ENCODE results near the gene OR52K1. TPM values are rescaled to one million over a fixed set of nuclear protein-coding genes. Genes with fewer than 3 reads are reported as not detected.

The OR52K1 gene
- total RNA-seq, 1 donor from 2014 or later: not detected

DNA sequence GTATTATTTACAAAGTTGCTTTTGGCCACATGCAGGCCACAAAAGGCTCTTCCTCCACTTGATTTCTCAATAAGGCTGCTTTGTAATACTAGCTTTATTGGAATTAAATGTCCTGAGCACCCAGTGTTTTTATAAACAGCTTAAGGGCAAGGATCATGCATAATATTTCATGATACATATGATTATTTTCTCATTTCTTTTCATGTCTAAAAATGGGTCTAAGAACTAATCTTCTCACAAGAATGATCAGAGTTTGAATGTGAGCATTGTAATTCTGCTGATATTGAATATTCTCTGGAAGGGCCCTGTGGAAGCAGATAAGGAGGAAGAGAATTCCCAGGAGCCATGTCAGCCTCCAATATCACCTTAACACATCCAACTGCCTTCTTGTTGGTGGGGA, 33.5 kb upstream of the OR52K1 start, which contains the start of gene OR52K2:
TSS of gene OR52K2 (plus strand) at position 301 of the 400 bp plus-strand sequence. CDS start at position 346, 45 bp downstream.
- H3K27me3 ChIP-seq (ENCODE audit: low read depth): no peaks in the 10 kb centered on the region
- no peaks in the 10 kb centered on the region for H3K36me3 ChIP-seq
- TF ChIP-seq, protein P1, sequence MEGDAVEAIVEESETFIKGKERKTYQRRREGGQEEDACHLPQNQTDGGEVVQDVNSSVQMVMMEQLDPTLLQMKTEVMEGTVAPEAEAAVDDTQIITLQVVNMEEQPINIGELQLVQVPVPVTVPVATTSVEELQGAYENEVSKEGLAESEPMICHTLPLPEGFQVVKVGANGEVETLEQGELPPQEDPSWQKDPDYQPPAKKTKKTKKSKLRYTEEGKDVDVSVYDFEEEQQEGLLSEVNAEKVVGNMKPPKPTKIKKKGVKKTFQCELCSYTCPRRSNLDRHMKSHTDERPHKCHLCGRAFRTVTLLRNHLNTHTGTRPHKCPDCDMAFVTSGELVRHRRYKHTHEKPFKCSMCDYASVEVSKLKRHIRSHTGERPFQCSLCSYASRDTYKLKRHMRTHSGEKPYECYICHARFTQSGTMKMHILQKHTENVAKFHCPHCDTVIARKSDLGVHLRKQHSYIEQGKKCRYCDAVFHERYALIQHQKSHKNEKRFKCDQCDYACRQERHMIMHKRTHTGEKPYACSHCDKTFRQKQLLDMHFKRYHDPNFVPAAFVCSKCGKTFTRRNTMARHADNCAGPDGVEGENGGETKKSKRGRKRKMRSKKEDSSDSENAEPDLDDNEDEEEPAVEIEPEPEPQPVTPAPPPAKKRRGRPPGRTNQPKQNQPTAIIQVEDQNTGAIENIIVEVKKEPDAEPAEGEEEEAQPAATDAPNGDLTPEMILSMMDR (IDR thresholded peaks at IDR 0.05; ENCODE audit: borderline replicate concordance): no peak
- DNase-seq: no peak
- peaks cover 2% of the 10 kb centered on the region for H3K9me3 ChIP-seq (replicated peaks)
- H3K4me3 ChIP-seq: no peak within 1 kb of the TSS
- intact Hi-C loops (cut with micrococcal nuclease): no loop called here
- no peaks in the 10 kb centered on the region for H3K4me1 ChIP-seq
- H3K27ac ChIP-seq (replicated peaks): no peak within 1 kb of the TSS

DNA sequence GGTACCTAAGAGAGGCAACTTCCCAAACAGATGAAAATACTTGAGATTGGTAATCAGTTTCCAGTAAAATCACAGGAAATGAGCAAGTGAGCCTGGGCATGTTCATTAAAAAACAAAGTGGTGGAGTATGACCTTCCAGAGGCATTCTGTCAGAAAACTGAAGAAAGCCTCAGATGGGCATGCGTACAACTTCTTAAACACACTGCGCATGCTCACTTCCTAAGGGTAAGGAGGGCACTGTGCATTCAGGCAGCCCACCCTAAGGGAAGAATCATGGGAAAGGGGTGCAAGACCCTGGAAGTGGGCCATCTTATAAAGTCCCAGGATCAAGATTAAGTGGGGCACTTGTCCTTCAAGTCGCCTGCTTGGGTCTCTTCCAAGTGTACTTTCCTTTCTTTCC, 29.3 kb upstream of the OR52K1 start:
- no peak for DNase-seq
- no peaks in the 10 kb centered on the region for H3K4me1 ChIP-seq
- H3K4me3 ChIP-seq: no peak overlapping the region
- H3K36me3 ChIP-seq: no peaks in the 10 kb centered on the region
- no peak overlapping the region for H3K27ac ChIP-seq (replicated peaks)
- intact Hi-C loops (cut with micrococcal nuclease): no loop called here
- H3K27me3 ChIP-seq (ENCODE audit: low read depth): no peaks in the 10 kb centered on the region
- TF ChIP-seq, protein P1 (IDR thresholded peaks at IDR 0.05; ENCODE audit: borderline replicate concordance): no peak
- peaks cover 12% of the 10 kb centered on the region for H3K9me3 ChIP-seq (replicated peaks)

DNA sequence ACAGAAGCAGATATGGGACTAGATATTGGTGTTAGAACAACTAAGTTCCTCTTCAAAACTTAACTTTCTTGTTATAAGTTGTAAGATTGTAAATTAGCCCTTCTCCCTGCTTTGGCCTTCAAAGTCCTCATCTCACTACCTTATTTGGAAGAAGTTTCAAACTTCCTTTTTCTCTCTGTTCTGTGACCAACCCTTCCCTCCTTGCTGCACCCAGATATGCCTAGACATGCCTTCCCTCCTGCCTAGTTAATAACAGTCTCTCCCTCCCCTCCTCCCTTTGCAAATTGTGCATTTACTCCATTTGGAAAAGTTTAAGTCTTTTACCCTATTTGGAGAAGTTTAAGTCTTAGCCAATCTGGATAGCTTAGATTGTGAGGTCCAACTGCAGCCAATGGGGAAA, 28.4 kb upstream of the OR52K1 start:
- peaks cover 12% of the 10 kb centered on the region for H3K9me3 ChIP-seq (replicated peaks)
- intact Hi-C loops (cut with micrococcal nuclease): no loop called here
- DNase-seq: no peak
- no peaks in the 10 kb centered on the region for H3K4me1 ChIP-seq
- H3K4me3 ChIP-seq: no peak overlapping the region
- H3K36me3 ChIP-seq: no peaks in the 10 kb centered on the region
- H3K27ac ChIP-seq (replicated peaks): no peak overlapping the region
- TF ChIP-seq, protein P1 (IDR thresholded peaks at IDR 0.05; ENCODE audit: borderline replicate concordance): no peak
- no peaks in the 10 kb centered on the region for H3K27me3 ChIP-seq (ENCODE audit: low read depth)

DNA sequence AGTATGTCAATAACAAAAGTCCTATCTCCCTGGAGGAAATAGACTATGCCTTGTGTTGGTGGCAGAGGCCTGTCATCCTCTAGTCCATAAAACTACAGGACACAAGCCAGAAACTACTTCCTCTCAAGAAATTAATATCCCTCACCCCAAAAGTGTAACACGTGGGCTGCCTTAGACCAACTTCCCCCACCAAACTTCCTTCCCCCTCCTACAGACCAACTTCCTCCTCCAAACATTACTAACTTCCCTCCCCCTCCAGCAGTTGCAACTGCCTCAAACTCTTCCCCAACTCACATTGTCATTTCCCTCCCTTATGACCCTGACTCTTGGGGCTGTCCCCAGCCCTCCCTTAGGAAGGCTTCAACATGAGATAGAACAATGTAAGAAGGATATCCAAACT, 27.0 kb upstream of the OR52K1 start:
- intact Hi-C loops (cut with micrococcal nuclease): no loop called here
- no peaks in the 10 kb centered on the region for H3K27me3 ChIP-seq (ENCODE audit: low read depth)
- no peak overlapping the region for H3K27ac ChIP-seq (replicated peaks)
- TF ChIP-seq, protein P1 (IDR thresholded peaks at IDR 0.05; ENCODE audit: borderline replicate concordance): no peak
- no peaks in the 10 kb centered on the region for H3K4me1 ChIP-seq
- no peak for DNase-seq
- no peaks in the 10 kb centered on the region for H3K36me3 ChIP-seq
- H3K4me3 ChIP-seq: no peak overlapping the region
- H3K9me3 ChIP-seq (replicated peaks): peaks cover 12% of the 10 kb centered on the region

DNA sequence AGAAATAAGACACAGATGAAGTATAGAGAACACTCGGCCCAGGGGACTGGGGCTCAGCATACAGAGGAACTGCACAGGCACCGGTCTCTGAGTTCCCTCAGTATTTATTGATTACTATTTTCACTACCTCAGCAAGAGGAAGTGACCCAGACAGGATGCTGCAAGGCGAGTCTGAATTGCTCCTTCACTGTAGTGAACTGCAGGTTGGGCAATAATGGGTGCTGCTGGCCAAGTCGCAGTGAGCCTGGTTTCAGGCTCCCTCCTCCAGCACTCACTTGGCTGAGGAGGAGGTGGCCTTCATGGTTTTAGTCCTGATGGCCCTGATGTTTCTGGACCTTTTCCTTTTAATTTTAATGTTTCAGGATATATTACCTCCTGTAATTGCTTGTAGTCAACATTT, 22.9 kb upstream of the OR52K1 start:
- Histone ChIP-seq H3K36me3 (no peaks in the 10 kb centered on the region), H3K9me3 (replicated peaks) (peaks cover 12% of the 10 kb centered on the region), H3K27ac (replicated peaks) (no peak overlapping the region), H3K27me3 (ENCODE audit: low read depth) (no peaks in the 10 kb centered on the region), H3K4me3 (no peak overlapping the region), H3K4me1 (no peaks in the 10 kb centered on the region)
- intact Hi-C loops (cut with micrococcal nuclease): no loop called here
- DNase-seq: no peak
- TF ChIP-seq, protein P1 (IDR thresholded peaks at IDR 0.05; ENCODE audit: borderline replicate concordance): no peak

DNA sequence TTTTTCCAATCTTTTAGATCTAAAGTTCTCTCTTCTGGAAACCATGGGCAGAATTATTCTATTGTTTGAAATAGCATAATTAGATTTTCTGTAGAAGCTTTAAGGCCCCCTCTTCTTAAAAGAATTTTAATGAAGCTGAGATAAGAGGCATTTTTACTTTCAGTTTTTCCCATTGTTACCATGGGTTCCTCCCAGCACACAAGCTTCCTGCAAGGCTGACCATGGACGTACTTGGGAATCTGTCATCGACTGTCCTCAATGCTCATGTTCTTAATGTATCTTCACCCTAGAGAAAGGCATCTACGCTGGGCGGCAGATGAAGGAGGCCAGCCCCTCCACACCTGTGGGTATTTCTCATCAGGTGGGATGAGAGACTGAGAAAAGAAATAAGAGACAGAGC, 22.3 kb upstream of the OR52K1 start:
- intact Hi-C loops (cut with micrococcal nuclease): no loop called here
- H3K9me3 ChIP-seq (replicated peaks): peaks cover 13% of the 10 kb centered on the region
- H3K36me3 ChIP-seq: no peaks in the 10 kb centered on the region
- no peaks in the 10 kb centered on the region for H3K4me1 ChIP-seq
- TF ChIP-seq, protein P1 (IDR thresholded peaks at IDR 0.05; ENCODE audit: borderline replicate concordance): no peak
- no peaks in the 10 kb centered on the region for H3K27me3 ChIP-seq (ENCODE audit: low read depth)
- H3K4me3 ChIP-seq: no peak overlapping the region
- no peak for DNase-seq
- H3K27ac ChIP-seq (replicated peaks): no peak overlapping the region

All from left ventricle myocardium inferior (tissue), 1 donor.